OCI-LY3 (cell line): ENCODE data around the gene MOXD1.

Experiments
- H2AFZ ChIP-seq: fragments of 200-600, 300-600 bp; shearing (Covaris generic); 2 replicates; pipeline ENCODE4 v1.6.0; 2014; ENCODE audit warnings: antibody characterized with exemption, low read depth, low read length
- H3K27ac ChIP-seq: fragments of 200-600, 300-600 bp; sonication (generic); 2 replicates; pipeline ENCODE4 v1.5.1; 2014; ENCODE audit warnings: mild to moderate bottlenecking, low read length, moderate library complexity, mixed read lengths
- H3K27me3 ChIP-seq: fragments of 200-600, 300-600 bp; sonication (generic); 2 replicates; pipeline ENCODE4 v1.6.1; 2014; ENCODE audit warnings: low read depth, low read length, mixed read lengths
- H3K36me3 ChIP-seq: fragments of 200-600, 300-600 bp; sonication (generic); replicated peaks from 2 replicates; pipeline ENCODE3; 2014; ENCODE audit warnings: low read depth, low read length, mixed read lengths
- H3K4me1 ChIP-seq: fragments of 300-600, 200-600 bp; sonication (generic); 2 replicates; pipeline ENCODE4 v1.6.1; 2014; ENCODE audit warnings: low read length, mixed read lengths
- H3K4me2 ChIP-seq: fragments of 200-600, 300-600 bp; sonication (generic); 2 replicates; pipeline ENCODE4 v1.6.1; 2014; ENCODE audit warnings: low read length, mixed read lengths
- H3K4me3 ChIP-seq: fragments of 300-600, 200-600 bp; sonication (generic); 2 replicates; pipeline ENCODE4 v1.5.1; 2014; ENCODE audit warnings: antibody characterized with exemption, mild to moderate bottlenecking, low read length, moderate library complexity
- H3K79me2 ChIP-seq: fragments of 300-600, 200-600 bp; shearing (Covaris generic); 2 replicates; pipeline ENCODE4 v1.6.1; 2014; ENCODE audit warnings: mild to moderate bottlenecking, low read length, mixed read lengths
- H3K9ac ChIP-seq: fragments of 300-600, 200-600 bp; shearing (Covaris generic); 2 replicates; pipeline ENCODE4 v1.6.0; 2014; ENCODE audit warnings: mild to moderate bottlenecking, low read length, moderate library complexity
- H3K9me3 ChIP-seq: fragments of 200-600, 300-600 bp; shearing (Covaris generic); 2 replicates; pipeline ENCODE4 v1.6.1; 2014; ENCODE audit warnings: low read length, mixed read lengths; ENCODE audit not compliant: insufficient read depth
- H4K20me1 ChIP-seq: fragments of 200-600, 300-600 bp; sonication (generic); 2 replicates; pipeline ENCODE4 v1.6.1; 2016; ENCODE audit warnings: low read length, mixed read lengths; ENCODE audit not compliant: insufficient read depth
- EZH2phosphoT487 ChIP-seq: fragments of 200-600 bp; shearing (Covaris generic); IDR thresholded peaks from 2 replicates; pipeline ENCODE4 v1.6.1; 2018; ENCODE audit warnings: antibody characterized with exemption, mixed run types, low read depth
- TF ChIP-seq, protein P1 (sequence below): fragments of 200-600, 300-600 bp; sonication (generic); IDR thresholded peaks from 2 replicates; pipeline ENCODE4 v1.5.1; 2014; ENCODE audit warnings: antibody characterized with exemption, low read length, low read depth

MOXD1 gene

DNA sequence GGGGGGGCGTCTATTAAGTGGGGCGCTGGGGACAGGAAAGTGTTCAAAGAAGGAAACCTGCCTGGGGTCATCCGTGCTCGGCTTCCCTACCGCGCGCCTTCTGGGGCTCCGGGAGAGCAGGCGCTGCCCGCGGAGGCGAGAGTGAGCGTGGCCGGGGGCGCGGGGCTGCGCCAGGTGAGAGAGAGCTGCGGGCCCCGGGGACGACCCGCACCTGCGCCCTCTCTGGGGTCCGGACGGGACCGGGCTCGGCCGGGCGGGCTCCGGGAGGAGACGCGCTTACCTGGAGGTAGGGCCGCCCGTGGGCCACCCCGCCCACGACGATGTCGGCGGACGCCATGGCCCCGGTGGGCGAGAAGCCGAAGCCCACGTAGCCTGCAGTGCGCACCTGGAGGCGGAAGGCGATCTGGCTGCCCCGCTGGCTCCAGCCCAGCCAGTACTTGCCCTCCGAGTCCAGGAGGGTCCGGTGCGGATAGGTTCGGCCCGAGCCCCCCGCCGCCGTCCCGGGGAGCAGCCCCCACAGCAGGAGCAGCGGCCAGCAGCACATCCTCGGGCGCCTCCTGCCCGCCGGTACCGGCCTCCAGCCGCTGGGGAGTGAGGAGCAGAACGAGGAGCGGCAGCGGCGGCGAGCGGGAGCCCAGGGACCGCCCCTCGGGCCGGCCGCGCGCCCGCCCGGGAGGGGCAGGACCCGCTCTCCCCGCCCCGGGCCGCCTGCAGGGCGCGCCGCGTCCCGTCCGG is at the start of gene MOXD1:
TSS of gene MOXD1 (minus strand) at position 593 of the 735 bp plus-strand sequence. CDS start at position 544, 49 bp downstream.
- H2AFZ ChIP-seq, result peak within 1 kb of the TSS; percentile 56; the same call in 1 of the 2 replicates

DNA sequence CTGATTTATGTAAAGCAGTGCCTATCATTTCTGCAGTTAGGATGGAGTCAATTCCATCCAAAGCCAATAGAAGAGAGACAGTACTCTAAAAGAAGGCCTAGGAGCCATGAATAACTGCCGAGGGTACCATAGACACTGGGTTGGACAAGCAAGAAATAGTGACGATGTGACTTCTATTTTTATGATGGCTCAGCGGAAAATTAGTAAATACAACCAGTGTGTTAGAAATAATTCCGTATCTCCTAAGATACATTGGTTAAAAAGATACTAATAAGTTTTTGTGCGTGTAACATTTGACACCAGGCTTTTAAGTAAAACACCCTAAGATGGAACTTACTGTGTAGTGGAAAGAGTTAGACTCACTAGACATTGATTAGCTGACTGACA is 45.6 kb upstream of the MOXD1 start:
- Histone ChIP-seq H3K4me3 (no peak overlapping the region), H3K4me1 (no peaks in the 10 kb centered on the region), H3K27me3 (no peaks in the 10 kb centered on the region), H3K9ac (no peak overlapping the region), H3K79me2 (no peaks in the 10 kb centered on the region), H3K9me3 (0 out of 2 replicates have a peak, but pooled peaks cover 5% of the 10 kb centered on the region), H3K27ac (no peak overlapping the region), H4K20me1 (no peaks in the 10 kb centered on the region), H3K4me2 (no peak overlapping the region), H3K36me3 (peaks cover 31% of the 10 kb centered on the region), H2AFZ (no peak overlapping the region)
- no peak for TF ChIP-seq EZH2phosphoT487
- TF ChIP-seq, protein P1, sequence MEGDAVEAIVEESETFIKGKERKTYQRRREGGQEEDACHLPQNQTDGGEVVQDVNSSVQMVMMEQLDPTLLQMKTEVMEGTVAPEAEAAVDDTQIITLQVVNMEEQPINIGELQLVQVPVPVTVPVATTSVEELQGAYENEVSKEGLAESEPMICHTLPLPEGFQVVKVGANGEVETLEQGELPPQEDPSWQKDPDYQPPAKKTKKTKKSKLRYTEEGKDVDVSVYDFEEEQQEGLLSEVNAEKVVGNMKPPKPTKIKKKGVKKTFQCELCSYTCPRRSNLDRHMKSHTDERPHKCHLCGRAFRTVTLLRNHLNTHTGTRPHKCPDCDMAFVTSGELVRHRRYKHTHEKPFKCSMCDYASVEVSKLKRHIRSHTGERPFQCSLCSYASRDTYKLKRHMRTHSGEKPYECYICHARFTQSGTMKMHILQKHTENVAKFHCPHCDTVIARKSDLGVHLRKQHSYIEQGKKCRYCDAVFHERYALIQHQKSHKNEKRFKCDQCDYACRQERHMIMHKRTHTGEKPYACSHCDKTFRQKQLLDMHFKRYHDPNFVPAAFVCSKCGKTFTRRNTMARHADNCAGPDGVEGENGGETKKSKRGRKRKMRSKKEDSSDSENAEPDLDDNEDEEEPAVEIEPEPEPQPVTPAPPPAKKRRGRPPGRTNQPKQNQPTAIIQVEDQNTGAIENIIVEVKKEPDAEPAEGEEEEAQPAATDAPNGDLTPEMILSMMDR, result no peak

More for the DNA sequence above, at the start of gene MOXD1:
- H3K79me2 ChIP-seq, result no peaks in the 10 kb centered on the region
- H3K4me1 ChIP-seq, result peaks cover 34% of the 10 kb centered on the region
- H3K27me3 ChIP-seq, result peaks cover 55% of the 10 kb centered on the region
- TF ChIP-seq, protein P1, result no peak
- no peak for TF ChIP-seq EZH2phosphoT487
- H3K9me3 ChIP-seq, result no peaks in the 10 kb centered on the region
- H3K4me3 ChIP-seq, result peak within 1 kb of the TSS; percentile 81
- H3K4me2 ChIP-seq, result peak within 1 kb of the TSS; percentile 79
- no peaks in the 10 kb centered on the region for H3K36me3 ChIP-seq
- peaks cover 6% of the 10 kb centered on the region for H4K20me1 ChIP-seq
- H3K9ac ChIP-seq, result no peak within 1 kb of the TSS; the same call in 1 of the 2 replicates
- no peak within 1 kb of the TSS for H3K27ac ChIP-seq

DNA sequence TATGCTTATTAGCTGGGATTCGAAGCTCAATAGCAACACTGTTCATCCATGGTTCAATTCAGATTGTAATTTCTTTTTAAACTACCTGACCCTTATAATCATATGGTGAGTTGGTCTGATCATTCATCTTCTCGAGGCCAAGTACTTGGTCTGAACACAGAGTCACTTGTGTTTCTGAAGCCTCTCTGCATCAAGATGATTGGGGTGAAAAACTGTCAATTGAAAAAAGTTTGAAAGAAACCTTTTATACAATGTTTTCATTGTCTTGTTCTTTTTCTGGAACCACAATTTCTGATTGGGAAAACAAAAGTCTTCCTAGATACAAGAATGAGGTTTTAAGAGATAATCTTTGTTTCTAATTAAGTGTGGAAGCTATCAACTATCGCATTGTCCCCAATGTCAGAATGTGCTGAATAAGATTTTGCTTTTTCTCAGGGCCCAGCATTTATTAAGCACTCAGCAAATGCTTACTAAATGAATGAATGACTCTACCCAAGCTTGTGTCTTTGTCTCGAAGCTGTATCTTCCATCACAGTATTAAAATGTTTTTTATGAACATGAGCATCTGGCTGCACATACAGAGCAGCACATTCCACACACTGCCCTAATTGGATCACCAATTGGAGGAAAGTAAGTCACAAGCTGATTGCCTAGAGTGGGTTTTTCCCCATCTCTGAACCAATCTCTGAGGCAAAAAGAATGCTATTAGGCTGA is 45.0 kb upstream of the MOXD1 start:
- Histone ChIP-seq H3K4me1 (no peaks in the 10 kb centered on the region), H4K20me1 (no peaks in the 10 kb centered on the region), H3K27ac (no peak overlapping the region), H3K36me3 (peaks cover 31% of the 10 kb centered on the region), H3K4me3 (no peak overlapping the region), H3K27me3 (no peaks in the 10 kb centered on the region), H3K4me2 (no peak overlapping the region), H3K79me2 (no peaks in the 10 kb centered on the region), H3K9me3 (0 out of 2 replicates have a peak, but pooled peaks cover 5% of the 10 kb centered on the region), H3K9ac (no peak overlapping the region), H2AFZ (no peak overlapping the region)
- TF ChIP-seq EZH2phosphoT487, result no peak

DNA sequence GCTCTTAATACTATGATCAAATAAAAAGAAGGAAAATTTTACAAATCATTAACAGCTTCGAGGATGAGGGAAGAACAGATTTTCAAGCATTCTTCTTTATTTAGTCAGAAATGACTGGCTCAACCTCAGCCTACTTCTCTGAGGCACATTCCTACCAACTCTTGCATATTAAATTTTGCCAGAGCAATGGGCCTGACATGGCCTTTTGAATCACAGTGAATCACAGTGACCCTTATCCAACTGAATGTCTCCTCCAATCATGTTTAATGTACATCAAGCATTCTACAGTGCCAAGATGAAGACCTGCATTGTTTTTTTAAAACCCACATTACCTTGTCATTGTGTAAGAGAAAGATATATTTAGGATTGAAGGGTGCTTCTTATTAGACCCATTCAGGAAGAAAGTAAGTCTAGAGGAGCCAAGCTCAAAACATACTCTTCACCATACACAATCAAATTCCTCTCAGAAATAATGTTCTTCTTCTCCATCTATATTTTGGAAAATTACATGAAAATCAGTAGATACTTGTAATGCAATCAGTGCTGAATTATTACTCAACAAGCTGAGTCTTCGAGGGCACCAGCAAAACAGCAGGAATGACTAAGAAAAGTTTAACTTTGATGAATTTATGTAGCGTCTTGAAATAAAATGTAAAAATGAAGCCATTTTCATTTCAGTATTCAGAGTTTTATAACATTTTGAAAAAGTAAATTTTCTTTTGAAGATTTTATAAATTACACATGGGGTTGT is 44.1 kb upstream of the MOXD1 start:
- Histone ChIP-seq H3K36me3 (peaks cover 26% of the 10 kb centered on the region), H3K9me3 (0 out of 2 replicates have a peak, but pooled peaks cover 5% of the 10 kb centered on the region), H3K4me3 (no peak overlapping the region), H3K4me1 (no peaks in the 10 kb centered on the region), H3K27me3 (no peaks in the 10 kb centered on the region), H2AFZ (no peak overlapping the region), H3K9ac (no peak overlapping the region), H3K79me2 (no peaks in the 10 kb centered on the region), H4K20me1 (no peaks in the 10 kb centered on the region), H3K4me2 (no peak overlapping the region), H3K27ac (no peak overlapping the region)
- TF ChIP-seq, protein P1, result no peak
- no peak for TF ChIP-seq EZH2phosphoT487
